Activated T-helper 9 cell treated with anti-CD3 and anti-CD28 coated beads, Interleukin-2, amount 50 U/mL, for 16 hours (primary cell): ENCODE results near the gene TBX3.

Experiments
- DNase-seq: peaks from one replicate; pipeline ENCODE4 v3.0.0-alpha.2; 2020; ENCODE audit warnings: low read depth

Gene TBX3

DNA sequence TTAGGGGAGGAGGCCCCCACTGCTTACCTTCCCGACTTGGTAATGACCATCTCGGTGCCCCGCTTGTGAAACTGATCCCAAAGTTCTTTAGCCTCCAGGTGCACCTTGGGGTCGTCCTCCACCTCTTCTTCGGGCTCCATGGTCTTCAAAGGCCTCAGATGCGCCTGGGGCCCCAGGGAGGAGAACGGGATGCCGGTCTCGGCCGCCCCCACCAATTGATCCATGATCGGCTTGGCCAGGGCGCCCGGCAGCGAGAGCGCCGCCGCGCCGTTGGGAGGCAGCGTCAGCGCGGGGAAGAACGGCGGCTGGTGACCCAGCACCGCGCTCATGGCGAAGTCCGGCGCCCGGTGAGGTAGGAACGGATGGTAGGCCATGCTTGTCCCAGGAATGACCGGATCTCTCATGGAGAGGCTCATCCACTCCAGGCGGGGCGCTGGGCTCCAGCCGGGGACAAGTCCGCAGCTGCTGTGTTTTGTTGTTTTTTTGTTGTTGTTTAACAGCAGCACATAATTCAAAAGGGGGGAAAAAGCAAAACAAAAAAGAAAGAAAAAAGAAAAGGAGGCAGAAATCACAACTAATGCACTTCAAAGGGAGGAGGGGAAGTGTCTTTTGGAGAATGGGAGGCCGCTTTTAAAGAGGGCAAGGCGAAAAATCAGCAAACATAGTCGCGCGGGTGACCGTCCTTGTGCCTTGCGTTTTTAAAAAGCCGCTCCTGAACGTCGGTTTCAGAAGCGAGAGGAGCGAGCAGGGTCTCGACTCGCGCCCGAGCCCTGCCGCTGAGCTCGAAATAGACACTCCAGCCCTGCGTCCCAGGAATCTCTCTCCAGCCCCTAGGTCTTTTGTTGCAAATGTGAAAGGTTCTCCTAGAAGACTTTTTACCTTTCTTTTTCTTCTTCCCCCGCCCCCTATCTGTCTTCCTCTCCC, 928 bp downstream of the TBX3 start:
- no peak for DNase-seq

DNA sequence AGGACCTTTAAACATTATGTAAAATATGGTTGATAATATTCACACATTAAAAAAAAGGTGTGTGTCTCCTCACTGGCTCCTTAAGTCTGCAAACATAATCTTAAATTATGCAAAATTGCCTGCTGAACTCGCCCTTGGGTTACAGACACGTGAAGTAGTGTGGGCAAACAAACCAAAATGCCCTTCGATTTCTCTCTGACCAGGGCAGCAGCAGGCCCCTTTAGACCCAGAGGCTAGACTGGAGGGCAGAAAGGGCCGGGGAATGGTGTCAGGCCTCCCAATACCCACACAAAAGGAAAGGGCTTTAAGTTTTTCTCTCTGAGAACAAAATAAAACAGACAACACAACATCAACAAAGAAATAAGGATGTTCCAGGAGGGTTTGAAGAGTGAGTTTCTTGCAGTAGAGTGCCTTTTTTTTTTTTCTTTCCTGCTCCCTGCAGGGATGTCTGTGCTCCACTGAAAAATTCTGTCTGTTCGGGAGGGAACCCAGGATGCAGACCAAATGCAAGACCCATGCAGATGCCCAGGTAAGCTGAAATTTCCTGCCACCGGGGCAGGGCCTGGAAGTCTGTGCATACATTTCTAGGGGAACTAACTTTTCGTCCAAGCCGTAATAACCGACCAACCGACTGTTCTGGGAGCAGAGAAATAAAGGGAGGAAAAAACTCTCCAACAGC, 1.7 kb downstream of the TBX3 start:
- DNase-seq = no peak

DNA sequence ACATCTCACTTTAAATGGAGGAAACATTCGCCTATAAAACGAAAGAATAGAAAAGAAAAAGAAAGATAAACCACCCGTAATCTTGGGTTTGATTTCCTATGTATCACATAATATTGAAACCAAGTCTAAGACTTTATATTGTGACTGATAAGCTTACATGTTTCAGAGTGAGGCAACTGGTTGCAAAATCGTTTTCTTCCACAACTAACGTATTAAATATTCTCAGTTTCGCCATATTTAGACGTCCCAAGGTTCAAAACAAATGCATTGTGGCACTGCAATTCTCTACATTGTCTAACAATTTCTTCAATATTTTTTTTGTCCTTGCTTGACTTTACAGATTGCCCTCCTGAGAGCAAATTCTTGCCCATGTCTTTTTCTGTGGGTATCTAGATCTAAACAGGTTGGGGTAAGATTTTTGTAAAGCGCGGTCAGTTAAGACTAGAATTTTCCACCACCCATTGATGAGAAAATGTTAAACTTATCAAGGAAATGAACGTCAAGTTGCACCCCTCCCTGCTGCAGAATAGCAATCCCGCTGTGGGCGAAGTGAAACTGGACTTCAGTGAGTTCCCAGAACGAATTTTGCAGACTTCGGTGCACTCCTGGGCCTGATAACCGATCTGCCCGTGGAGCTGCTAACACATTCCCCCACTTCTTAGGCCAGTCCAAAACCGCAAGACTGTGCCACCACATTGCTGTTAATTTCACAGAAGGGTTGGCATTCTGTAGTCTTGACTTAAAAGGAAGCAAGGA, 2.7 kb downstream of the TBX3 start:
- no peak for DNase-seq

DNA sequence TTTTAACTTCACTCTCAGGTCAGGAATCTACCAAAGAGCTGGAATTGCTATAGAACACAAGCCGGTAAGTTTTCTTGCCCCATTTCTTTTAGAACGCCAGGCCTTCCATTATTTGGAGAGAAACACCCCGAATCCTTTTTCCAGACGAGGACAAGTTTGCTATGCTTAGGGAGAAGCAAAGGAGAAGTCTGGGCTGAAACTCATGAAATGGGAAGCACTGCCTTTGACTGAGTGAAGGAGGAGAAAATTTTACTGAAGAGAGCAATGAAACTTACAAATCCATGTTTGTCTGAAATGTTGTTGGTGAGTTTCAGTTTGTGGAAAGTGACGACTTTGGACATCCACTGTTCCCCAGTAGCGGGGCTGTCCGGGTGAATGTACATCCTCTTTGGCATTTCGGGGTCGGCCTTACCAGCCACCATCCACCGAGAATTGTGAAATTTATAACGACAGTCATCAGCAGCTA, 3.3 kb downstream of the TBX3 start:
- DNase-seq = no peak

DNA sequence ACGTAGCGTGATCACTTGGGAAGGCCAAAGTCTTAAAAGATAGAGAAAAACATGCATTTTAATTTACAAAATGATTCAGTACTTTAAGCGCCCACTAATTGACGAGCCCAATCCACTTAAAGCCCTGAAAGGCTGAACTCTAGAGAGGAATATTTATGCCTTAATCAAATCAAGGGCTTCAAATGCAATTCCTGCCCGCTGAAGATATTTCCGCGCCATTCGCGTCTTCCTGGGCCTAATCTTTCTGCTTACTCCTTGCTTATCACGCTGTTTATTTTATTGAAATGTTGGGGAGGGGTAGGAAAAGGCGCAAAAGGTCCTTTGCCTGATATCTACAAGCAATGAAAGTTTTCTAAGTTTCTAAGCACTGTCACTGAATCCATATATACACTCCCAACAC, 4.0 kb downstream of the TBX3 start:
- DNase-seq = no peak

DNA sequence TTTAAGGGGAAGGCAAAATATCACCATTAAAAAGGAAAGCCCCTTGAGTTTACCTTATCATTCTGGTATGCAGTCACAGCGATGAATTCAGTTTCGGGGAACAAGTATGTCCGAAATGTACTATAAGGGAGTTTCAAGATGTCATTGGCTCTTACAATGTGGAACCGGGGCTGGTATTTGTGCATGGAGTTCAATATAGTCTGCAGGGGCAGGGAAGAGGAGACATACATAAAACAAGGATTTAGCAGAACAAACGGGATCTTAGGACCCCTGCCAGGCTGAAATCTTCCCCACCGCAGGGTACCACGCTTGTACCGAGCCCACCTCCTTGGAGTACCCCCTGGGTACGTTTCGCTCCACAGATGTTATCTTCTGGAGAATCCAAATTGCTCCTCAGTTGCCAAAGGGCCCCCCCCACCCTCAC, 4.5 kb downstream of the TBX3 start:
- no peak for DNase-seq

DNA sequence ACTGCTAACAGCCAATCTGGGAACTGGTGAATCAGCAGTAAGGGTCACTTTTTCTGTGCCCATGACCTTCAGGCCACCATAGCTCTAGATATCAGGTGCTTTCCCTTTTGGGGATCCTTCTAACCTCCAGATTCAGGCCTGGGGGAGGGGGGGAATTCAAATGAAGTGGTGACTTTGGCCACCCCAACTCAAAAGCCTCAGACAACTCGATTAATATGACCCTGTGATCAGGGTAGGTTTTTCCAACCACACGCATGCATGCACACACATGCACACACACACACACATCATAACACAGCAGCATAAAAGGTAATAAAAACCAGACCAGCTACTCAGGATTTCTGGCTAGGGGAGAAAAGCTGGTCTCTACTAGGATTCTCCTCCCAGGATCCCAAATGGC, 5.3 kb downstream of the TBX3 start:
- DNase-seq = no peak

DNA sequence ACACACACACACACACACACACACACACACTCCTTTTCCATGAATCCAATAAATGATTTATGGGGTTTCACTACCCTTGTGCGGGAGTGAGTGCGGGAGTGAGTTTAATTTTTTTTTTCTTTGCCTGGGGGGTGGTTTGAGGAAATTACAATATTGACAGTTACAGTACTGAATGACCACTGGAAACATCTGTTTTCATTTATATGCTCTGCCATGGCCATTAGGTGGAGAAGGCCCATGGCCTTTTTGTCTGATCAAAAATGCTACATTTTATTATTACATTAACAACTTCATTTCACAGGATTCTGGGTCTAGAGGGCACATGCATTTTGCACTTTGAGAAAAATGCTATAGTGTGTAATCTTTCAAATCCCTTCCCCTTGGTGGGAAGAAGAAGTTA, 5.9 kb downstream of the TBX3 start:
- DNase-seq = no peak

DNA sequence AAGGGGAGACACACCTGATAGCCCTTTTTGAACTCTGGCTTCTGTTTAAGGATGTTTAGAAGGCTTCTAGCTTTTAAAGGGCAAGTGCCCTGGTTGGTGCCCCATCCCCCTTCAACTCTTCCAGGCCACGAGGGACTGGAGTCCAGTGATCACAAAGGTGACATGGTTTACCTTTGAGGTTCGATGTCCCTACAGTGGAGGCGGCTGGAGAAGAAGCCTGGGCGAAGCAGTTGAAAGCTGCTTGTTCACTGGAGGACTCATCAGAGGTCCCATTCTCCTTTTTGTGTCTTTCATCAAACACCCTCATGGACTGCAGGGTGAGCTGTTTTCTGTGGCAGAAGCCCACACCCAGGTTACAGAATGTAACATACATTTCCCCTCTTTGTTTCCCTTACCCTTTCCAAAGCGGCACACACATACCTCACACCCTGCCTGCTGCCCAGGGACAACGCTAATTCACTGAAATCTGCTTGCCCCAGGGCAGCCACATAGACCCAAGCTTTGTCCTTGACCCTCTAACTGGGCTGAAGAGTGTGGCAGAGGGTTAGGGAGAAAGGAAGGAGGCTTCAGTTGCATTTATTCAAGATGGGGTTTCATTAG, 7.7 kb downstream of the TBX3 start:
- DNase-seq = no peak

DNA sequence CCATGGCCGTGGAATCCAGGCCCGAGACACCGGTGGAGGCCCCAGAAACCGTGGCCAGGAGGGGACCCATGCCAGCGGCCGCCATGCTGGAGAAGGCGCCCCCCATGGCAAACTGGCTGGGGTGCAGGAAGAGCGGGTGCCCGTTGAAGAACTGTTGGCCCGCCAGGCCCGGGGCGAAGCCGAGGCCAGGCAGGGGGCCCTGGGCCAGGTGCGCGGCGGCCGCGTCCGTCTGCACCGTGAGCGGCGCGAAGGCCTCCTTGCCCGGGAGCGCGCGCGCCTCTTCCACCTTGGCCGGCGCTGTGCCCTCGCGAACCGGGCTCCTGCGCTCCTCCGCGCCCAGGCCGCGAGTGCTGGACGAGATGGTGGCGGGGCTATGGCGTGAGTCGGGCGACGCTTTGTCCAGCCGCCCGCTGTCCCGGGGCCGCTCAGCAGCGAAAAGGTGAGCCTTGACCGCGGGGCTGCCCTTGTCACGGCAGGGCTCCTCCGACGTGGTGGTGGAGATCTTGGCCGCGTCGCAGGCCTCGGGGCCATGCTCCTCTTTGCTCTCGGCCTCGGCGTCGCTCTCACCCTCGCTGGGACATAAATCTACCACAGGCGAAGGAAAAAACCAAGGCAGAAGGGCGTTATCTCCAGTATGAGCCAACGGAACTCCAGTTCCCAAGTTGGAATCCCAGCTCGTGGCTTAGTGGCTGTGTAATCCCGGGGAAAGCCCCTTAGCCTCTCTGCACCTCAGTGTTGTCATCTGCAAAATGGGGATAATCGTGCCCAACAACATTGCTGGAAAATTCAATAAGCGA, 9.5 kb downstream of the TBX3 start:
- DNase-seq = no peak

DNA sequence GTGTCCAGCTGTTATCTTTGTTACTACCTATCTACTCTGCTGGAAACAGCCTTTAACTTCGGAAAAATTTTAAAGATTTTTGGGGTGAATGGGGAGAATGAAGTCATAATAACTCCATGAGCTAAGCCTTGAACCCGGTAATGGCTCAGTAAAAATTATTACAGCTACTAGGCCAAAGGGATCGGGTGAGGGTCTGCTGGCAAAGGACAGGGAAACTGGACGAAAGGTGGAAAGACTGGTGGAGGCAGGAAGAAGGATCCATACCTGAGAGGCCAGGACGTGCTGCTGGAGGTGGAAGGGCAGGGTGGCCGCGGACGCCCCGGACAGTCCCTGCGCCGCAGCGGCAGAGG, 10.1 kb downstream of the TBX3 start:
- DNase-seq = no peak

DNA sequence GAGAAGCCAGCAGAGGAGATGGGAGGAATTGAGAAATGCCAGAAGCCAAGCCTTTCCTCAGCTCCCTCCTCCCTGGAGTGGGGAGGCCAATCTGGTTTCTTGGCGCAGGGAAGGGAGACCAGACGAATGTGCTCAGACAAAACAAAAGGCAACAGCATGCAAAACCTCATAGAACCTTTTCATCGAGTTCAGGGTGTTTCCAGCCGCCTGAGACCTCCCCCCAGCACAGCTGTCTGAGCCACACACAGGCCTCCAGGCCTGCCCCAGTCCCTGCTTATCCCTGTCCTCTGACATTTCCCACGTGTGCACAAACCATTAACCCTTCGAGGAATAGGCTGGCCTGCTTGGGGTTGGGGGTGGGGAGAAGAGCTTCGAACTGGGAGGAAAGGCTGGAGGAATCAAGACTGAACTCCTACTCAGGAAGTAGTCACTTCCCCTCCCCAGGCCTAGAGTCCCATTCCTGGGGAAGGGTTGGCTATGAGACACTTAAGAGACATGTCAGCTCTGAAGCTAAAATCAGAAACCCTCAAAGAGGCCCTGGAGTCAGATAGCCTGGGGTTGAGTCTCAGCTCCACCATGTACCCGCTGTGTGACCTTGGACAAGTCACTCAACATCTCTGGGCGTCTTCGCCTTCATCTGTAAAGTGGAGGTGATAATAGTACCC, 10.7 kb downstream of the TBX3 start:
- DNase-seq = no peak

DNA sequence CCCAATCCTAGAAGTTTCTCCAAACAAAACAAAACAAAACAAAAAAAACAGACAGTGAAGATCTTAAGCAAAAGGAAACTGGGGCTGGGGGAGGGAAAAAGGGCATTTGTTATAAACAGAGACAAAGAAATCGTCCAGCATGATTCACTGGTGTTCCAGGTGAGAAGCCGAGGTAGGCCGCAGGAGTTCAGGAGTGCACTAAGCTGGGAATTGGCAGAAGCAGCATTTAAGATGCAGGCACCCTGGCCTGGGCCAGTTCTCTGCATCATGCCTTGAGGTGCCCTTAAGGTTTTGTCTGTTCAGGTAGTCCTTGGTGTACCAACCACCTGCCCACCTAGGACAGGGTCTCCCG, 11.2 kb downstream of the TBX3 start:
- no peak for DNase-seq

DNA sequence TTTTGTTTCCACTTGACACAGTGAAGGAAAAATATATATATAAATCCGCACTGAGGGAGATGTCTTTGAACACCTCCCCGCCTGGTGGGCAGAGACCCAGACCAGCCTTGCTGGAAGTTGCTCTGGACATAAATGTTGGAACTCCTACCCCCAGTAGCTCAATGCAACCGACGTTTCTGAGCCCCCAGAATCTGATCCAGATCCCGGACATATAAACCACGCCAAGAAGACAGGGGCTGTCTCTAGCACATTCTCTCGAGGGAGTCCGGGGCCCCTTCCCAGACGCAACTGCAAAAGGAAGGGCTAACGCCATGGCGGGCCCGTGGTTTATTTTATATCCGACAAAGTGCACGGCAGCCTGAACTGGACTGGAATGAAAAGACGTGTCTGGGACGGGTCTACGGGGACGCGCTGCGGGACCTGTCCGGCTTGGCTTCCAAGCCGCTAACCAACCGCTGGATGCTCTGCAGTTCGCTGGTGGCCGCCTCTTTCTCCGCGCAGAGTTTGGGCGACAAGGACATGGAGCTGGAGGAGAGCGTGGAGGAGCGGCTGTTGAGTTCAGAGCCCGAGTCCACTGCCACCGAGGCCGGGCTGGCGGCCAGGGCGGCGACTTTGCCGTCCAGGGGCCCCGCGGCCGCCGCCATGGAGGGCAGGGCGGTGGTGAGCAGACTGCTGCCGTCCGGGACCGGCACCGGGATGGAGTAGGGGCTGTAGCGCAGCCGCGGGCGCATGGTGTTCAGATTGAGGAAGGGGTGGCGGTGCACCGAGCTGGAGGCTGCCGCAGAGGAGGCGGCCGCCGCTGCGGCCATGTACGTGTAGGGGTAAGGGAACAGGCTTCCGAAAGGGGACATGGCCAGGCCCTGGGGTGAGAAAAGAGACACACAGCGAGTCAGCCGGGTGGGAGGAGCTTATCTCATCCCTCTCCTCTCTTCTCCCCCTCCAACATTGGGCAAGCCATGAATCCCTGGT, 12.2 kb downstream of the TBX3 start:
- no peak for DNase-seq

DNA sequence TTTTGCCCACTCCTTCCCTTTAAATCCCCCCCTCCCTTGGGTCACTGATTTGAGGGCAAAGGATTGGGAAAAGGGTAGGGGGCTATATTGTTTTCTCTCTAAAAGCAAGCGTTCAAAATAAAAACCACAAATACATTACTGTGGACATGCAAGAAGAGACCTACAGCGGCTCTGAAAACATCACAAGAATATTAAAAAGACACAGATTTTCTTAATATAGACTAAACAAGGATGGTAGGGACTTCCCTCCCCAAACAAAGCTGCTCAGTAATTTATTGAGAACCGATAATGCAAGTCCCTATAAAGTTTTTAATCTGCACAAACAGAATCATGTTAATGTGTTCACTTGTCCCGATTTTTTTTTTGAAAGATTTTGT, 12.9 kb downstream of the TBX3 start:
- DNase-seq = no peak

DNA sequence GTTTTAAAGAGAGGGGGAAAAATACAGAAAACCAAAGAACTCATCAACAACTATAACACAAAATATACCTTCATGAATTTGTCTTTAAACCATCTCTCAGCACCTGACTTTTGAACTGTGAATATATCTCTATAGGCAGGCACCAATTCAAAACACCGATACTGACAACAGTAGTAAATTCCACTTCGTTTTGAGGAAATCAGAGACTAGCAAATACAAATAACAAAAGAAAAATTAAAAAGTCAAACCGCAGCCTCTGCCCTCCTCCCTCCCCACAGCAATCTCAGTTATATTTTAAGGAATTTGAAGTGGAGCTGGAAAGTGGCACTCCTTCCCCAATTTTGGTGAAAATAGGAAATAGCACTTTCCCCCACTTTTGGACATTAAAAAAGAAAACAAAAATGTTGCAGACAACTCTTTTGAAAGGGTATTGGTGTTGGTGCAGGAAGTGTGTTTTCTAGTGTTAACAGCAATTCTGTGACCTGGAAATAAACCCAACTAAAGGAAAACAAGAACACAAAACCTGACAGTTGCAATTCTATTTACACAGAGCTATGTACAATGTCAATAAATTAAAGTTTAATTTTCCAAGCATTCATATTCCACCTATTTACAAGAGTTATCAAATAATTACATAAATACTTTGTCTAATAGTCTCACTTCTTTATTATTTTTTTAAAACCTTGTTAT, 13.5 kb downstream of the TBX3 start:
- DNase-seq = no peak

DNA sequence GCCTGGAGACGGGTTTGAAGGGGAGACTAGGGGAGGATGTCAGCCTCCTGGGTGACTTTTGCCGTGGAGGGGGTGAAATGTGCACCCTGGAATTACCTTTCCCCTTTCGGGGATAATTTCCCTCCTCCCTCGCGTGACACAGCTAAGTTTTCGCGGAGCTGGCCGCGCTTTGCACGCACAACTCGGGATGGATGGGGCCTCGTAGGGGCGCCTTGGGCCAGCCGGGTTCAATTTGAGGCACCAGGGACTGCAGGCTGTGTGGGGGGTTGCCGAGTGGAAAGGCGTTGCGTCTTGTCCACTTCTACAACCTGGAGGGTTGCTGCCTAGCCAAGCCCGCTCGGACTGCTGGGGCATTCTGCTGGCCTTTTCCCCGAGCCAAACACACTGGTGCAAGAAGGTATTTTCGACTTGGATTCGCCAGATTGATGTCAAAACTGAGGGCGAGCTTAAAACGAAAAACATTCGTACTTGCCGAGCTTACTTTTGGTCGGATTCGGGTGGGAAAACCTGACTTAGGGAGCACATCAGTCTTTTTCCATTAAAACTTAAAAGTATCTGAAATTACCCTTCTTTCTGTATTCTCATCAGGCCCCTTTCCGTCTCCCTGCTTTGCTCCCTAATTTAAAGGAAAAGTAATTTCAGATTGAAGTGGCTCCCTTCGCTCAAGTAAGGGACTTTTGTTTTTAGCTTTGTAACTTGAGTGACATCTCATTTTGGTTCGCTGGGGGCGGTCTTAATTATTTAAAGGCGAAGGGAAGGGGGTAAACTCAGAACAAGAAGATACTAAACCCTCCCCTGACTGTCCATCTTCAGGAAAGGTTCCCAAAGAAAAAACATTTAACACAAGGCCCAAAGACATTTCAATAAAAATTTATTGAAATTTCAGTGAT, 14.3 kb downstream of the TBX3 start:
- no peak for DNase-seq

DNA sequence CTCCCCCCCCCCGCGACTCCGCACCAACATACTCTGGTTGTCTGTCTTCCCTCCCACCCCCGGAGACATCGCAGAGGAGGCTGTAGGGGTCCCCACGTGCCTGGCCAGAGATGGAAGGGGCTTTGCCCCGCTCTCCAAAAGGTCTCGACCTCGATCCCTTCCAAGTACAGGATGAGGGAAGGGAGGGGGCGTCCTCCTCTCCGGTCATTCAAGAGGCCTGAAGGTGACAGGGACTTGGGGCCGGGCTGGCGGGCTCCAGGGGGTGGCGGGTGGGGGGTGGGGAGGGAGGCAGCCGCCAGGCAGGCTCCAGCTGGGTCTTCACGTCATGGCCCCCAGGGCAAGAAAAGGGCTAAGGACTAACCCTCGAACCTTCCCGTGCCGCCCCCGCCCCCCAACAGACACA, 15.1 kb downstream of the TBX3 start:
- no peak for DNase-seq
